ENCODE results near the gene PLOD2. TPM values are rescaled to one million over a fixed set of nuclear protein-coding genes. Genes with fewer than 3 reads are reported as not detected.

The PLOD2 gene
- total RNA-seq, 1 experiment from 2014 or later = 36.6 TPM

DNA sequence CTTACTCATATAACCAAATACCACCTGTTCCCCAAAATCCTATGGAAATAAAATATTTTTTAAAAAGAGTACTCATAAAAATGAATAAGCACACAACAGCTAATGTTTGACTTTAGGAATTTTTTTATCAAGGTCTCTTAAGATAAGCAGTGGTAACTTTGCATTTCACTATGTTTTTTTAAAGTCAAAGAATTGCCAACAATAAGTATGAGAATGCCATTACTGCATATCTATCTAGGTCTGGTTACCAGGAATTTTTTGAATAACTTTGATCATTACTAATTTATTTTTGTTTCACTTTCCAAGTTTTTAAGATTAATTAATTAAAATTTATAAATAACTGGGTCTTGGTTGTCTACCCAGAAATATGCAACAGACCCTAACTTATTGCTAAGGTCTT, 48.4 kb upstream of the PLOD2 start (continued):
- TF ChIP-seq, protein P1, sequence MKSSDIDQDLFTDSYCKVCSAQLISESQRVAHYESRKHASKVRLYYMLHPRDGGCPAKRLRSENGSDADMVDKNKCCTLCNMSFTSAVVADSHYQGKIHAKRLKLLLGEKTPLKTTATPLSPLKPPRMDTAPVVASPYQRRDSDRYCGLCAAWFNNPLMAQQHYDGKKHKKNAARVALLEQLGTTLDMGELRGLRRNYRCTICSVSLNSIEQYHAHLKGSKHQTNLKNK (CRISPR knock-in tag; IDR thresholded peaks at IDR 0.05) = no peak
- no peak for TF ChIP-seq ZNF219 (CRISPR knock-in tag; IDR thresholded peaks at IDR 0.05; ENCODE audit: borderline replicate concordance)

DNA sequence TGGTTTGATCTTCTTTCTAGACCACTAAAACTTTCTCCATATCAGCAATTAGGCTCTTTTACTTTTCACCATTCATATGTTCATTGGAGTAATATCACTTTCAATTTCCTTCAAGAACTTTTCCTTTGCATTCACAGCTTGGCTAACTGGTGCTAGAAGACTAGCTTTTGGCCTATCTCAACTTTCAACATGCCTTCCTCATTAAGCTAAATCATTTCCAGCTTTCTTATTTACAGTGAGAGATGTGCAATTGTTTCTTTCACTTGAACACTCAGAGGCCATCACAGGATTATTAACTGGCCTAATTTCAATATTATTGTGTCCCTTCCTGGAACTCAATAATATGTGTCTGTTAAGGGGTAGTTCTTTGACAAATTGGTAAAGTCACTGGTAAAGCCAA, 42.8 kb upstream of the PLOD2 start:
- CTCF ChIA-PET = interaction anchor here (0.6 to 2.0 kb wide), 2 partner anchors 14 to 437 kb away, joined by 3 to 8 read pairs; no protein-coding TSS in a partner anchor
- POLR2A ChIA-PET = no interaction called here
- no peaks in the 10 kb centered on the region for H3K36me3 Mint-ChIP-seq
- H3K9me3 Mint-ChIP-seq = no peaks in the 10 kb centered on the region
- H3K27ac Mint-ChIP-seq = peak overlapping the region; percentile 26; the same call in 1 of the 2 replicates
- no peaks in the 10 kb centered on the region for H3K27me3 Mint-ChIP-seq (ENCODE audit: low read depth)
- ATAC-seq = no peak
- no peak for DNase-seq (ENCODE audit: low spot score)
- H3K4me3 Mint-ChIP-seq = no peak overlapping the region
- H3K4me1 Mint-ChIP-seq = peaks cover 17% of the 10 kb centered on the region
- TF ChIP-seq NFATC4 (CRISPR knock-in tag; IDR thresholded peaks at IDR 0.05) = no peak
- TF ChIP-seq ZNF138 (CRISPR knock-in tag; conservative IDR thresholded peaks at IDR 0.05) = no peak
- TF ChIP-seq ELF4 (CRISPR knock-in tag; IDR thresholded peaks at IDR 0.05; ENCODE audit: low read depth) = no peak
- TF ChIP-seq, protein P2, sequence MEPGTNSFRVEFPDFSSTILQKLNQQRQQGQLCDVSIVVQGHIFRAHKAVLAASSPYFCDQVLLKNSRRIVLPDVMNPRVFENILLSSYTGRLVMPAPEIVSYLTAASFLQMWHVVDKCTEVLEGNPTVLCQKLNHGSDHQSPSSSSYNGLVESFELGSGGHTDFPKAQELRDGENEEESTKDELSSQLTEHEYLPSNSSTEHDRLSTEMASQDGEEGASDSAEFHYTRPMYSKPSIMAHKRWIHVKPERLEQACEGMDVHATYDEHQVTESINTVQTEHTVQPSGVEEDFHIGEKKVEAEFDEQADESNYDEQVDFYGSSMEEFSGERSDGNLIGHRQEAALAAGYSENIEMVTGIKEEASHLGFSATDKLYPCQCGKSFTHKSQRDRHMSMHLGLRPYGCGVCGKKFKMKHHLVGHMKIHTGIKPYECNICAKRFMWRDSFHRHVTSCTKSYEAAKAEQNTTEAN (CRISPR knock-in tag; IDR thresholded peaks at IDR 0.05) = no peak
- no peak for TF ChIP-seq CREB1 (CRISPR knock-in tag; IDR thresholded peaks at IDR 0.05)
- TF ChIP-seq, protein P3, sequence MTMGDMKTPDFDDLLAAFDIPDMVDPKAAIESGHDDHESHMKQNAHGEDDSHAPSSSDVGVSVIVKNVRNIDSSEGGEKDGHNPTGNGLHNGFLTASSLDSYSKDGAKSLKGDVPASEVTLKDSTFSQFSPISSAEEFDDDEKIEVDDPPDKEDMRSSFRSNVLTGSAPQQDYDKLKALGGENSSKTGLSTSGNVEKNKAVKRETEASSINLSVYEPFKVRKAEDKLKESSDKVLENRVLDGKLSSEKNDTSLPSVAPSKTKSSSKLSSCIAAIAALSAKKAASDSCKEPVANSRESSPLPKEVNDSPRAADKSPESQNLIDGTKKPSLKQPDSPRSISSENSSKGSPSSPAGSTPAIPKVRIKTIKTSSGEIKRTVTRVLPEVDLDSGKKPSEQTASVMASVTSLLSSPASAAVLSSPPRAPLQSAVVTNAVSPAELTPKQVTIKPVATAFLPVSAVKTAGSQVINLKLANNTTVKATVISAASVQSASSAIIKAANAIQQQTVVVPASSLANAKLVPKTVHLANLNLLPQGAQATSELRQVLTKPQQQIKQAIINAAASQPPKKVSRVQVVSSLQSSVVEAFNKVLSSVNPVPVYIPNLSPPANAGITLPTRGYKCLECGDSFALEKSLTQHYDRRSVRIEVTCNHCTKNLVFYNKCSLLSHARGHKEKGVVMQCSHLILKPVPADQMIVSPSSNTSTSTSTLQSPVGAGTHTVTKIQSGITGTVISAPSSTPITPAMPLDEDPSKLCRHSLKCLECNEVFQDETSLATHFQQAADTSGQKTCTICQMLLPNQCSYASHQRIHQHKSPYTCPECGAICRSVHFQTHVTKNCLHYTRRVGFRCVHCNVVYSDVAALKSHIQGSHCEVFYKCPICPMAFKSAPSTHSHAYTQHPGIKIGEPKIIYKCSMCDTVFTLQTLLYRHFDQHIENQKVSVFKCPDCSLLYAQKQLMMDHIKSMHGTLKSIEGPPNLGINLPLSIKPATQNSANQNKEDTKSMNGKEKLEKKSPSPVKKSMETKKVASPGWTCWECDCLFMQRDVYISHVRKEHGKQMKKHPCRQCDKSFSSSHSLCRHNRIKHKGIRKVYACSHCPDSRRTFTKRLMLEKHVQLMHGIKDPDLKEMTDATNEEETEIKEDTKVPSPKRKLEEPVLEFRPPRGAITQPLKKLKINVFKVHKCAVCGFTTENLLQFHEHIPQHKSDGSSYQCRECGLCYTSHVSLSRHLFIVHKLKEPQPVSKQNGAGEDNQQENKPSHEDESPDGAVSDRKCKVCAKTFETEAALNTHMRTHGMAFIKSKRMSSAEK (CRISPR knock-in tag; IDR thresholded peaks at IDR 0.05; ENCODE audit: borderline replicate concordance) = no peak
- TF ChIP-seq NR2C2 (CRISPR knock-in tag; IDR thresholded peaks at IDR 0.05) = no peak
- no peak for TF ChIP-seq ZNF396 (CRISPR knock-in tag; IDR thresholded peaks at IDR 0.05; ENCODE audit: borderline replicate concordance)
- TF ChIP-seq, protein P4, sequence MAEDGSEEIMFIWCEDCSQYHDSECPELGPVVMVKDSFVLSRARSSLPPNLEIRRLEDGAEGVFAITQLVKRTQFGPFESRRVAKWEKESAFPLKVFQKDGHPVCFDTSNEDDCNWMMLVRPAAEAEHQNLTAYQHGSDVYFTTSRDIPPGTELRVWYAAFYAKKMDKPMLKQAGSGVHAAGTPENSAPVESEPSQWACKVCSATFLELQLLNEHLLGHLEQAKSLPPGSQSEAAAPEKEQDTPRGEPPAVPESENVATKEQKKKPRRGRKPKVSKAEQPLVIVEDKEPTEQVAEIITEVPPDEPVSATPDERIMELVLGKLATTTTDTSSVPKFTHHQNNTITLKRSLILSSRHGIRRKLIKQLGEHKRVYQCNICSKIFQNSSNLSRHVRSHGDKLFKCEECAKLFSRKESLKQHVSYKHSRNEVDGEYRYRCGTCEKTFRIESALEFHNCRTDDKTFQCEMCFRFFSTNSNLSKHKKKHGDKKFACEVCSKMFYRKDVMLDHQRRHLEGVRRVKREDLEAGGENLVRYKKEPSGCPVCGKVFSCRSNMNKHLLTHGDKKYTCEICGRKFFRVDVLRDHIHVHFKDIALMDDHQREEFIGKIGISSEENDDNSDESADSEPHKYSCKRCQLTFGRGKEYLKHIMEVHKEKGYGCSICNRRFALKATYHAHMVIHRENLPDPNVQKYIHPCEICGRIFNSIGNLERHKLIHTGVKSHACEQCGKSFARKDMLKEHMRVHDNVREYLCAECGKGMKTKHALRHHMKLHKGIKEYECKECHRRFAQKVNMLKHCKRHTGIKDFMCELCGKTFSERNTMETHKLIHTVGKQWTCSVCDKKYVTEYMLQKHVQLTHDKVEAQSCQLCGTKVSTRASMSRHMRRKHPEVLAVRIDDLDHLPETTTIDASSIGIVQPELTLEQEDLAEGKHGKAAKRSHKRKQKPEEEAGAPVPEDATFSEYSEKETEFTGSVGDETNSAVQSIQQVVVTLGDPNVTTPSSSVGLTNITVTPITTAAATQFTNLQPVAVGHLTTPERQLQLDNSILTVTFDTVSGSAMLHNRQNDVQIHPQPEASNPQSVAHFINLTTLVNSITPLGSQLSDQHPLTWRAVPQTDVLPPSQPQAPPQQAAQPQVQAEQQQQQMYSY (CRISPR knock-in tag; IDR thresholded peaks at IDR 0.05) = no peak
- no peak for TF ChIP-seq TP53 (CRISPR knock-in tag; IDR thresholded peaks at IDR 0.05)
- TF ChIP-seq, protein P5, sequence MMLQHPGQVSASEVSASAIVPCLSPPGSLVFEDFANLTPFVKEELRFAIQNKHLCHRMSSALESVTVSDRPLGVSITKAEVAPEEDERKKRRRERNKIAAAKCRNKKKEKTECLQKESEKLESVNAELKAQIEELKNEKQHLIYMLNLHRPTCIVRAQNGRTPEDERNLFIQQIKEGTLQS (CRISPR knock-in tag; conservative IDR thresholded peaks at IDR 0.05) = no peak
- no peak for TF ChIP-seq ZNF671 (CRISPR knock-in tag; IDR thresholded peaks at IDR 0.05)
- TF ChIP-seq, protein P6, sequence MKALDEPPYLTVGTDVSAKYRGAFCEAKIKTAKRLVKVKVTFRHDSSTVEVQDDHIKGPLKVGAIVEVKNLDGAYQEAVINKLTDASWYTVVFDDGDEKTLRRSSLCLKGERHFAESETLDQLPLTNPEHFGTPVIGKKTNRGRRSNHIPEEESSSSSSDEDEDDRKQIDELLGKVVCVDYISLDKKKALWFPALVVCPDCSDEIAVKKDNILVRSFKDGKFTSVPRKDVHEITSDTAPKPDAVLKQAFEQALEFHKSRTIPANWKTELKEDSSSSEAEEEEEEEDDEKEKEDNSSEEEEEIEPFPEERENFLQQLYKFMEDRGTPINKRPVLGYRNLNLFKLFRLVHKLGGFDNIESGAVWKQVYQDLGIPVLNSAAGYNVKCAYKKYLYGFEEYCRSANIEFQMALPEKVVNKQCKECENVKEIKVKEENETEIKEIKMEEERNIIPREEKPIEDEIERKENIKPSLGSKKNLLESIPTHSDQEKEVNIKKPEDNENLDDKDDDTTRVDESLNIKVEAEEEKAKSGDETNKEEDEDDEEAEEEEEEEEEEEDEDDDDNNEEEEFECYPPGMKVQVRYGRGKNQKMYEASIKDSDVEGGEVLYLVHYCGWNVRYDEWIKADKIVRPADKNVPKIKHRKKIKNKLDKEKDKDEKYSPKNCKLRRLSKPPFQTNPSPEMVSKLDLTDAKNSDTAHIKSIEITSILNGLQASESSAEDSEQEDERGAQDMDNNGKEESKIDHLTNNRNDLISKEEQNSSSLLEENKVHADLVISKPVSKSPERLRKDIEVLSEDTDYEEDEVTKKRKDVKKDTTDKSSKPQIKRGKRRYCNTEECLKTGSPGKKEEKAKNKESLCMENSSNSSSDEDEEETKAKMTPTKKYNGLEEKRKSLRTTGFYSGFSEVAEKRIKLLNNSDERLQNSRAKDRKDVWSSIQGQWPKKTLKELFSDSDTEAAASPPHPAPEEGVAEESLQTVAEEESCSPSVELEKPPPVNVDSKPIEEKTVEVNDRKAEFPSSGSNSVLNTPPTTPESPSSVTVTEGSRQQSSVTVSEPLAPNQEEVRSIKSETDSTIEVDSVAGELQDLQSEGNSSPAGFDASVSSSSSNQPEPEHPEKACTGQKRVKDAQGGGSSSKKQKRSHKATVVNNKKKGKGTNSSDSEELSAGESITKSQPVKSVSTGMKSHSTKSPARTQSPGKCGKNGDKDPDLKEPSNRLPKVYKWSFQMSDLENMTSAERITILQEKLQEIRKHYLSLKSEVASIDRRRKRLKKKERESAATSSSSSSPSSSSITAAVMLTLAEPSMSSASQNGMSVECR (CRISPR knock-in tag; IDR thresholded peaks at IDR 0.05; ENCODE audit: borderline replicate concordance) = no peak
- TF ChIP-seq GRHL2 (CRISPR knock-in tag; IDR thresholded peaks at IDR 0.05; ENCODE audit: insufficient replicate concordance, severe bottlenecking) = no peak
- TF ChIP-seq, protein P7, sequence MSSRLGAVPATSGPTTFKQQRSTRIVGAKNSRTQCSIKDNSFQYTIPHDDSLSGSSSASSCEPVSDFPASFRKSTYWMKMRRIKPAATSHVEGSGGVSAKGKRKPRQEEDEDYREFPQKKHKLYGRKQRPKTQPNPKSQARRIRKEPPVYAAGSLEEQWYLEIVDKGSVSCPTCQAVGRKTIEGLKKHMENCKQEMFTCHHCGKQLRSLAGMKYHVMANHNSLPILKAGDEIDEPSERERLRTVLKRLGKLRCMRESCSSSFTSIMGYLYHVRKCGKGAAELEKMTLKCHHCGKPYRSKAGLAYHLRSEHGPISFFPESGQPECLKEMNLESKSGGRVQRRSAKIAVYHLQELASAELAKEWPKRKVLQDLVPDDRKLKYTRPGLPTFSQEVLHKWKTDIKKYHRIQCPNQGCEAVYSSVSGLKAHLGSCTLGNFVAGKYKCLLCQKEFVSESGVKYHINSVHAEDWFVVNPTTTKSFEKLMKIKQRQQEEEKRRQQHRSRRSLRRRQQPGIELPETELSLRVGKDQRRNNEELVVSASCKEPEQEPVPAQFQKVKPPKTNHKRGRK (CRISPR knock-in tag; IDR thresholded peaks at IDR 0.05; ENCODE audit: borderline replicate concordance) = no peak
- no peak for TF ChIP-seq ZBTB21 (CRISPR knock-in tag; IDR thresholded peaks at IDR 0.05; ENCODE audit: borderline replicate concordance)
